Measurements from ENCODE around the gene ASB18. TPM values are rescaled to one million over a fixed set of nuclear protein-coding genes. Genes with fewer than 3 reads are reported as not detected.

ASB18 gene
- total and polyA plus RNA-seq, 2 donors from 2014 or later: not detected

DNA sequence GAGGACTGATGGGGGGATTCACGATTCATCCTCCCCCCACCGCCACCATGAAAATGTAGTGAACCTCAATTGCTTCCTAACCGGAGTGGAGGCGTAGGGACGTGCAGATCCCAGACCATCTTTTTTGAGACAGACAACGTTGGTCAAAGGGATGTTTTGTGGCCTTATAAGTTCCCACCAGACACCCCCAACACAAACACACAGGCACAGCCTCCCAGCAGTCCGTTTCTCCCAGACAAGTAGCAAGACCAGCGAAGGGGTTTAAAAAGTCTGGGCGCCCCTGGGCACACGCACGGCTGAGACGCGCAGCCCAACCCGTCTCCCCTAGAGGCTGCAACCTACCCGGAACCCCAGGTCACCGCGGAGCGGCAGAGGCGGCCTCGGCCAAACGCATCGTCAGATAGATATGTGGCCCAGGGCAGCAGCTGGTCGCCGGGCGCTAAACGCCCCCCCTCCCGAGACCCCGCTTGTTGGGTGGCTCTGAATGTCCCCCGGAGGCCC, 97.4 kb downstream of the ASB18 start:
- no peaks in the 10 kb centered on the region for H3K36me3 ChIP-seq (ENCODE audit: control insufficient read depth in 2 of 3, insufficient read depth in 3 of 3, low read length in 3 of 3)
- FAIRE-seq (no peak), DNase-seq (no peak)
- no peak for TF ChIP-seq CTCF (IDR thresholded peaks at IDR 0.05; ENCODE audit: borderline replicate concordance, extremely low read depth, insufficient read depth)
- H3K27me3 ChIP-seq (ENCODE audit: control insufficient read depth, insufficient read depth, low read length): peaks cover 51% of the 10 kb centered on the region
- no peak overlapping the region for H3K9ac ChIP-seq (ENCODE audit: low read length in 3 of 3)
- H3K27ac ChIP-seq (ENCODE audit: low read depth in 2 of 2, low read length in 2 of 2): no peak overlapping the region
- no peaks in the 10 kb centered on the region for H3K9me3 ChIP-seq (ENCODE audit: control insufficient read depth in 2 of 3, insufficient read depth in 1 of 3, low read length in 3 of 3)
- H3K4me3 ChIP-seq (ENCODE audit: low read length in 3 of 3): peak overlapping the region in 1 of 3 donors; percentile 37
- peaks cover 0 to 9% (median 0%) of the 10 kb centered on the region in 3 donors for H3K4me1 ChIP-seq (ENCODE audit: control insufficient read depth in 2 of 3, insufficient read depth in 2 of 3, low read depth in 1 of 3, low read length in 3 of 3)
- intact Hi-C loops (cut with DNase I): no loop called here

DNA sequence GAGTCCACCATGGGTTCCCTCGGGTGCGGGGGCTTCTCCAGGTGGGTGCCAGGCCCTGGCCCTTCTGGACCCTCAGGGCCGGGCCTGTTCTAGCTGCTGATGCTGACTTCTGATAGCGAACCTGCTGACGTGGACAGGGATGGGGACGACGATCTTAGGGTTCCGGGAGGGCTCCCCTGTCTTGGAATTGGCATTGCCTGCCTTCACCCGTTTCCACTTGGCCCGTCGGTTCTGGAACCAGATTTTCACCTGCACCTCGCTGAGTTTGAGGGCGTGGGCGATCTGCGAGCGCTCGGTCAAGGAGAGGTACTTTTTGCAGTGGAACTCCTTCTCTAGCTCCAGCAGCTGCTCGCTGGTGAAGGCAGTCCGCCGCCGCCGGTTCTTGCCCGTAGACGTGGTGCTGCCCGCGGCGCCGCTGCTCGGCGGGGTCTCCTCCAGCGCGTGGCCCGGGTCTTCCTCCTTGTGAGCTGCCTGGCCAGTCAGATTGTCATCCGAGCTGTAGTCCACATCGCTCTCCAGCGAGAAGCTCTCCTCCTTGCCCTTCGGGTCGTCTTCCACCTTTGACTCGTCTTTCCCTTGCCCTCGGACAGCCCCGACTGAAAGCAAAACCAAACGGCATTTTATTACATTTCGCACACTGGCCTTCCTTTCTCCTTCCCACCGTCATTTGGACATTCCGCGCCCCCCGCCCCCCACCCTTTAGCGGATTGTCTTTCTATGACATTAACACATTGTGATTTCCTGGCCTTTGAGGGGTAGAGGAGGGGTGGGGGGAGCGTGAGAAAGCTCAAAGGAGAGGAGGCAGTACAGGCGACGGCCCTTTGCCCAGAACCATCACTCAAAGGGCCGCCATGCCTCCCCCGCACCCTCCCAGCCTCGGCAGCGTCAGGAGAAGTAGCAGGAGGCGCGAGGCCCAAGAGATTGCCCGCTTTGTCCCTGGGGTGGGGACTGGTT, 98.1 kb downstream of the ASB18 start:
- no peak for TF ChIP-seq CTCF (IDR thresholded peaks at IDR 0.05; ENCODE audit: borderline replicate concordance, extremely low read depth, insufficient read depth)
- no peaks in the 10 kb centered on the region for H3K9me3 ChIP-seq (ENCODE audit: control insufficient read depth in 2 of 3, insufficient read depth in 1 of 3, low read length in 3 of 3)
- no peaks in the 10 kb centered on the region for H3K36me3 ChIP-seq (ENCODE audit: control insufficient read depth in 2 of 3, insufficient read depth in 3 of 3, low read length in 3 of 3)
- peaks cover 45% of the 10 kb centered on the region for H3K27me3 ChIP-seq (ENCODE audit: control insufficient read depth, insufficient read depth, low read length)
- DNase-seq (peak in 4 of 5 donors; percentile 87 to 89 (median 87)), FAIRE-seq (no peak)
- H3K9ac ChIP-seq (ENCODE audit: low read length in 3 of 3): no peak overlapping the region
- intact Hi-C loops (cut with DNase I): no loop called here
- peaks cover 0 to 9% (median 0%) of the 10 kb centered on the region in 3 donors for H3K4me1 ChIP-seq (ENCODE audit: control insufficient read depth in 2 of 3, insufficient read depth in 2 of 3, low read depth in 1 of 3, low read length in 3 of 3)
- H3K27ac ChIP-seq (ENCODE audit: low read depth in 2 of 2, low read length in 2 of 2): no peak overlapping the region
- peak overlapping the region in 1 of 3 donors; percentile 37 for H3K4me3 ChIP-seq (ENCODE audit: low read length in 3 of 3)

DNA sequence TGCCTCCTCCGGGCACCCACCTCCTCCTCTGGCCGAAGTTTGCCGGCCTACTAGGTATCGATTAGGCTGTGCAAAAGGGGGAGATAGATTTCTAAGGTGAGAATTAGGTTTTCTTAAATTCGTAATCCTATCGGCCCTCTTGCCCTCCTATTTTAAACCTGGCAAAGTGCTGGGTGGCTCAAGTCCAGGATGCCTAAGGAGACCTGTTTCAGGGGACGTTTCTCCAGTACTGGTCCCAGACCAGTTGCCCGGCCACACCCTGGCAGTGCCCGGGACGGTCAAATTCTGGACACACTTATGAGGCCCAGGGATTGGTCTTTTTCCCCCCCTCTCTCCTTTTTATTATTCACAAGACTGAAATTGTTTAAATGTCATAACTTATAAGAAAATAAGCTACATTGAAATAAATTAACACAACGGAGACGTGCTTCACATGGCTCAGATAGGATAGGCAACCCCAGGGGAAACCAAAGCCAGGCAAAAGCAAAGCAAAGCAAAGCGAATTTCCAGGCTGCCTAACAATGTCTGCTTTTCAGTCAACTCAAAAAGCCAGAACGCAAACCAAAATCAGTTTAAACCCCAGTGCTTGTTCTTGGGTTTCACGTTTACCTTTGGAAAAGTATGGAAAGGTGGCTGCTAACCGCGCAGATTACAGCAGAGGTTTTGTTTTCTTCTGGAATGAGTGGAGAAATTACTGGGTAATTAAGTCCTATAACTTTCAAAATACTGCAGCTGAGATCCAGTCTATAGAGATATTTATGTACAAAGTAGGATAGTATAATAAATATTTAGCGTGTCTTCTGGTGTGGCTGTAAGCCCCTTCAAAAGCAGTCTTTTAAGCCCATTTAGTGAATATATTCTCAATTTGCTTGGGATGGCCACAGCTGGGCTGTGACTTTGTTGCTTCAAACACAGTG, 99.0 kb downstream of the ASB18 start:
- no peaks in the 10 kb centered on the region for H3K9me3 ChIP-seq (ENCODE audit: control insufficient read depth in 2 of 3, insufficient read depth in 1 of 3, low read length in 3 of 3)
- H3K9ac ChIP-seq (ENCODE audit: low read length in 3 of 3): no peak overlapping the region
- TF ChIP-seq CTCF (IDR thresholded peaks at IDR 0.05; ENCODE audit: borderline replicate concordance, extremely low read depth, insufficient read depth): no peak
- H3K4me3 ChIP-seq (ENCODE audit: low read length in 3 of 3): no peak overlapping the region
- peaks cover 0 to 9% (median 0%) of the 10 kb centered on the region in 3 donors for H3K4me1 ChIP-seq (ENCODE audit: control insufficient read depth in 2 of 3, insufficient read depth in 2 of 3, low read depth in 1 of 3, low read length in 3 of 3)
- H3K27me3 ChIP-seq (ENCODE audit: control insufficient read depth, insufficient read depth, low read length): peaks cover 39% of the 10 kb centered on the region
- no peaks in the 10 kb centered on the region for H3K36me3 ChIP-seq (ENCODE audit: control insufficient read depth in 2 of 3, insufficient read depth in 3 of 3, low read length in 3 of 3)
- no peak for FAIRE-seq
- no peak for DNase-seq
- intact Hi-C loops (cut with DNase I): no loop called here
- no peak overlapping the region for H3K27ac ChIP-seq (ENCODE audit: low read depth in 2 of 2, low read length in 2 of 2)

All from kidney (tissue), 14 donors.